HepG2 (cell line): Measurements from ENCODE around the gene GDF7. TPM values are rescaled to one million over a fixed set of nuclear protein-coding genes. Genes with fewer than 3 reads are reported as not detected.

Experiments used
- ARNT2 ChIP-seq: sonication (generic); formaldehyde crosslinking; IDR thresholded peaks from 2 replicates; pipeline ENCODE4 v1.8.0; 2022; ENCODE audit warnings: mild to moderate bottlenecking, low read depth, missing genetic modification reagents, moderate library complexity
- ATF7-NPFF ChIP-seq: sonication (generic); formaldehyde crosslinking; IDR thresholded peaks from 2 replicates; pipeline ENCODE4 v1.8.1; 2023; ENCODE audit warnings: mild to moderate bottlenecking, low read depth, missing genetic modification reagents, moderate library complexity
- CHD2 ChIP-seq: IDR thresholded peaks from 2 replicates; pipeline ENCODE4 v1.6.1; 2011; ENCODE audit warnings: low read depth, low read length, improper control_type of control experiment
- DPF2 ChIP-seq: sonication (generic); formaldehyde crosslinking; IDR thresholded peaks from 2 replicates; pipeline ENCODE4 v1.4.0; 2020; ENCODE audit warnings: mild to moderate bottlenecking, low read depth, missing genetic modification reagents, borderline replicate concordance
- ELF4 ChIP-seq: sonication (generic); formaldehyde crosslinking; IDR thresholded peaks from 2 replicates; pipeline ENCODE4 v1.5.0; 2020; ENCODE audit warnings: missing genetic modification reagents, mild to moderate bottlenecking, moderate library complexity, borderline replicate concordance
- JDP2 ChIP-seq: sonication (generic); formaldehyde crosslinking; IDR thresholded peaks from 2 replicates; pipeline ENCODE4 v1.8.1; 2022; ENCODE audit warnings: missing genetic modification reagents, borderline replicate concordance
- NONO ChIP-seq, 2 experiments: fragments of 450-650 bp in 1 of 2; sonication (generic) in 1 of 2; formaldehyde crosslinking in 1 of 2; IDR thresholded peaks in 1 of 2; conservative IDR thresholded peaks in 1 of 2; 2 replicates each; pipeline versions ENCODE4 v1.6.1 to v1.8.0; 2017 to 2022; ENCODE audit warnings: mild to moderate bottlenecking in 1 of 2, missing genetic modification reagents in 1 of 2, moderate library complexity in 1 of 2
- RARA ChIP-seq: IDR thresholded peaks from 2 replicates; pipeline ENCODE4 v1.6.1; 2016; ENCODE audit warnings: missing genetic modification reagents, missing compliant biosample characterization
- ZKSCAN1 ChIP-seq: fragments of 150-350 bp; IDR thresholded peaks from 2 replicates; pipeline ENCODE4 v1.6.1; 2014; ENCODE audit warnings: low read length
- ZNF20 ChIP-seq: sonication (generic); formaldehyde crosslinking; IDR thresholded peaks from 2 replicates; pipeline ENCODE4 v1.4.0; 2020; ENCODE audit warnings: mild to moderate bottlenecking, moderate library complexity, missing genetic modification reagents
- ZNF280B ChIP-seq: sonication (generic); formaldehyde crosslinking; IDR thresholded peaks from 2 replicates; pipeline ENCODE4 v1.5.0; 2020; ENCODE audit warnings: missing genetic modification reagents, mild to moderate bottlenecking, borderline replicate concordance
- ZNF609 ChIP-seq: sonication (generic); formaldehyde crosslinking; IDR thresholded peaks from 2 replicates; pipeline ENCODE4 v1.4.0; 2020; ENCODE audit warnings: mild to moderate bottlenecking, missing genetic modification reagents, borderline replicate concordance
- ZNF639 ChIP-seq: conservative IDR thresholded peaks from 2 replicates; pipeline ENCODE4 v1.6.1; 2018; ENCODE audit warnings: missing genetic modification reagents
- ZNF703 ChIP-seq: sonication (generic); formaldehyde crosslinking; IDR thresholded peaks from 2 replicates; pipeline ENCODE4 v1.5.1; 2020; ENCODE audit warnings: missing genetic modification reagents, mild to moderate bottlenecking, moderate library complexity, borderline replicate concordance
- ZNF775 ChIP-seq: sonication (generic); formaldehyde crosslinking; IDR thresholded peaks from 2 replicates; pipeline ENCODE4 v1.4.0; 2020; ENCODE audit warnings: missing genetic modification reagents, mild to moderate bottlenecking, moderate library complexity, borderline replicate concordance
- ZNF777 ChIP-seq: sonication (generic); formaldehyde crosslinking; IDR thresholded peaks from 2 replicates; pipeline ENCODE4 v1.4.0; 2020; ENCODE audit warnings: missing genetic modification reagents
- ZNF792 ChIP-seq: IDR thresholded peaks from 2 replicates; pipeline ENCODE4 v1.6.1; 2016
- polyA plus RNA-seq, 8 experiments: library from polyadenylated mRNA; depleted of rRNA in 3 of 8; stranded (reverse) in 7 of 8; unstranded in 1 of 8; fragments of >200 nt; fragmentation: Illumina TruSeq in 4 of 8; extraction: Trizol in 4 of 8; gene quantifications; 2 replicates each; pipeline versions ENCODE4 v1.2.1 to v1.2.3, GENCODE V29; 2011 to 2016; ENCODE audit warnings: low read depth in 4 of 8, missing spikeins in 1 of 8, mixed read lengths in 1 of 8; ENCODE audit not compliant: insufficient read depth in 1 of 8
- total RNA-seq, 5 experiments: library from RNA; depleted of rRNA; stranded (reverse); fragments of >200 nt; fragmentation: Illumina TruSeq; extraction: Trizol; gene quantifications; 2 replicates each; pipeline ENCODE4 v1.2.3, GENCODE V29; 2016; ENCODE audit warnings: low read depth in 1 of 5

The GDF7 gene
- total and polyA plus RNA-seq, 2 of the 13 experiments (the other 11 are each of a cell fraction or from before 2014, with no cell fraction given), result 1.6 to 15.0 TPM

- TF ChIP-seq ELF4 (CRISPR knock-in tag) (no peak), ZNF609 (no peak), ZNF20 (CRISPR knock-in tag) (no peak), ARNT2 (CRISPR knock-in tag) (no peak; the same call in 1 of the 2 replicates), JDP2 (CRISPR knock-in tag) (no peak), ATF7-NPFF (CRISPR knock-in tag) (peak; percentile 20; the same call in 1 of the 2 replicates), ZKSCAN1 (no peak), ZNF639 (CRISPR knock-in tag) (0 out of 2 replicates have a peak, but pooled peaks have one; percentile 29), ZNF777 (peak; percentile 85; the same call in 1 of the 2 replicates), RARA (0 out of 2 replicates have a peak, but pooled peaks have one; percentile 21), NONO (IDR thresholded peaks at IDR 0.05) (no peak), NONO (CRISPR knock-in tag; conservative IDR thresholded peaks at IDR 0.05) (peak; percentile 55; the same call in 1 of the 2 replicates), ZNF280B (CRISPR knock-in tag) (no peak), ZNF703 (CRISPR knock-in tag) (no peak; the same call in 1 of the 2 replicates), ZNF792 (CRISPR knock-in tag) (0 out of 2 replicates have a peak, but pooled peaks have one; percentile 29), CHD2 (no peak), ZNF775 (CRISPR knock-in tag) (no peak), DPF2 (no peak)
These were observed 822 bp downstream of the GDF7 start (continued) for GRCh38 chr2:20667531-20668401.
